ENCODE measurements around the gene HIVEP3. TPM values are rescaled to one million over a fixed set of nuclear protein-coding genes. Genes with fewer than 3 reads are reported as not detected.

Gene HIVEP3
- total RNA-seq, 1 experiment from 2014 or later: 0.55 TPM

DNA sequence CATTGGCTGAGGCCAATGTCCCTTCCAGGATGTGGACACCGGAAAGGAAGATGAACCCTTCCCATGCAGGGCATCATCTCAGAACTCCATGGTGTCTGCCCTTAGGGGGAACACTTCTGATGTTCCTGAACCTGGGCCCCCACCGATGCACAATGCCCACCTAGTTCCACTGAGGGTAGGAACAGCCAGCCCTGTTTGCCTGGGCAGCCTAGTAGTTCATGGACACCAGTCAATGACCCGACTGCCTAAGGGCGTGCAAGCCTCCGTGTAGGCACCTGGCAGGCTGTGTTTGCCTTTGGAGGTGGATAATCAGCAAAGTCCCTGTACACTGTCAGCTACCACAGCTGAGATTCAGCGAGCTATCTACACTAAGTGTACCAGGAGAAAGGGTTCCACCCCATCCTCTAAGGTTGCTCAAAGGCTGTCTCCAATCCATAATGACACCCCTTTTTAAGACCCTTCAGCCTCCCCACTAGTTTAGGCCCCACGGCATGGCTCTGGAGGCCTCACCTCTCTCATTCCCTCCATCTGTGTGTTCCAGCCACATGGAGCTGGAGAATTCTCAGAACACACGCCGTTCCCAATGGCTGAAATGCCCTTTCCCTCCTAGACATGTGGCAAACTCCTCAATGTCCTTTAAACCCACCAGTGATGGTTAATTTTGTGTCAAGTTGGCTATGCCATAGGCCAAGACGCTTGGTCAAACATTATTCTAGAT lies 309.4 kb downstream of the HIVEP3 start:
- POLR2A ChIA-PET: no interaction called here
- CTCF ChIA-PET: no interaction called here
- TF ChIP-seq NFATC4 (CRISPR knock-in tag; IDR thresholded peaks at IDR 0.05) (no peak), FOXK1 (CRISPR knock-in tag; IDR thresholded peaks at IDR 0.05) (no peak), SMAD4 (CRISPR knock-in tag; IDR thresholded peaks at IDR 0.05) (no peak), ATF1 (CRISPR knock-in tag; IDR thresholded peaks at IDR 0.05) (no peak), NR2C2 (CRISPR knock-in tag; IDR thresholded peaks at IDR 0.05) (no peak), RELA (CRISPR knock-in tag; IDR thresholded peaks at IDR 0.05; ENCODE audit: borderline replicate concordance) (no peak), NR3C1 (CRISPR knock-in tag; conservative IDR thresholded peaks at IDR 0.05; ENCODE audit: low read depth) (no peak), HMGA2 (CRISPR knock-in tag; IDR thresholded peaks at IDR 0.05) (no peak), JAZF1 (CRISPR knock-in tag; IDR thresholded peaks at IDR 0.05) (no peak), CREM (CRISPR knock-in tag; IDR thresholded peaks at IDR 0.05) (no peak)
- TF ChIP-seq, protein P1, sequence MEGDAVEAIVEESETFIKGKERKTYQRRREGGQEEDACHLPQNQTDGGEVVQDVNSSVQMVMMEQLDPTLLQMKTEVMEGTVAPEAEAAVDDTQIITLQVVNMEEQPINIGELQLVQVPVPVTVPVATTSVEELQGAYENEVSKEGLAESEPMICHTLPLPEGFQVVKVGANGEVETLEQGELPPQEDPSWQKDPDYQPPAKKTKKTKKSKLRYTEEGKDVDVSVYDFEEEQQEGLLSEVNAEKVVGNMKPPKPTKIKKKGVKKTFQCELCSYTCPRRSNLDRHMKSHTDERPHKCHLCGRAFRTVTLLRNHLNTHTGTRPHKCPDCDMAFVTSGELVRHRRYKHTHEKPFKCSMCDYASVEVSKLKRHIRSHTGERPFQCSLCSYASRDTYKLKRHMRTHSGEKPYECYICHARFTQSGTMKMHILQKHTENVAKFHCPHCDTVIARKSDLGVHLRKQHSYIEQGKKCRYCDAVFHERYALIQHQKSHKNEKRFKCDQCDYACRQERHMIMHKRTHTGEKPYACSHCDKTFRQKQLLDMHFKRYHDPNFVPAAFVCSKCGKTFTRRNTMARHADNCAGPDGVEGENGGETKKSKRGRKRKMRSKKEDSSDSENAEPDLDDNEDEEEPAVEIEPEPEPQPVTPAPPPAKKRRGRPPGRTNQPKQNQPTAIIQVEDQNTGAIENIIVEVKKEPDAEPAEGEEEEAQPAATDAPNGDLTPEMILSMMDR (IDR thresholded peaks at IDR 0.05): no peak
- TF ChIP-seq, protein P2, sequence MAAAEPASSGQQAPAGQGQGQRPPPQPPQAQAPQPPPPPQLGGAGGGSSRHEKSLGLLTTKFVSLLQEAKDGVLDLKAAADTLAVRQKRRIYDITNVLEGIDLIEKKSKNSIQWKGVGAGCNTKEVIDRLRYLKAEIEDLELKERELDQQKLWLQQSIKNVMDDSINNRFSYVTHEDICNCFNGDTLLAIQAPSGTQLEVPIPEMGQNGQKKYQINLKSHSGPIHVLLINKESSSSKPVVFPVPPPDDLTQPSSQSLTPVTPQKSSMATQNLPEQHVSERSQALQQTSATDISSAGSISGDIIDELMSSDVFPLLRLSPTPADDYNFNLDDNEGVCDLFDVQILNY (CRISPR knock-in tag; IDR thresholded peaks at IDR 0.05): no peak
- TF ChIP-seq, protein P3, sequence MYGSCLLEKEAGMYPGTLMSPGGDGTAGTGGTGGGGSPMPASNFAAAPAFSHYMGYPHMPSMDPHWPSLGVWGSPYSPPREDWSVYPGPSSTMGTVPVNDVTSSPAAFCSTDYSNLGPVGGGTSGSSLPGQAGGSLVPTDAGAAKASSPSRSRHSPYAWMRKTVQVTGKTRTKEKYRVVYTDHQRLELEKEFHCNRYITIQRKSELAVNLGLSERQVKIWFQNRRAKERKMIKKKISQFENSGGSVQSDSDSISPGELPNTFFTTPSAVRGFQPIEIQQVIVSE (CRISPR knock-in tag; IDR thresholded peaks at IDR 0.05; ENCODE audit: borderline replicate concordance): no peak
- TF ChIP-seq, protein P4, sequence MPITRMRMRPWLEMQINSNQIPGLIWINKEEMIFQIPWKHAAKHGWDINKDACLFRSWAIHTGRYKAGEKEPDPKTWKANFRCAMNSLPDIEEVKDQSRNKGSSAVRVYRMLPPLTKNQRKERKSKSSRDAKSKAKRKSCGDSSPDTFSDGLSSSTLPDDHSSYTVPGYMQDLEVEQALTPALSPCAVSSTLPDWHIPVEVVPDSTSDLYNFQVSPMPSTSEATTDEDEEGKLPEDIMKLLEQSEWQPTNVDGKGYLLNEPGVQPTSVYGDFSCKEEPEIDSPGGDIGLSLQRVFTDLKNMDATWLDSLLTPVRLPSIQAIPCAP (CRISPR knock-in tag; IDR thresholded peaks at IDR 0.05): no peak
- TF ChIP-seq, protein P5, sequence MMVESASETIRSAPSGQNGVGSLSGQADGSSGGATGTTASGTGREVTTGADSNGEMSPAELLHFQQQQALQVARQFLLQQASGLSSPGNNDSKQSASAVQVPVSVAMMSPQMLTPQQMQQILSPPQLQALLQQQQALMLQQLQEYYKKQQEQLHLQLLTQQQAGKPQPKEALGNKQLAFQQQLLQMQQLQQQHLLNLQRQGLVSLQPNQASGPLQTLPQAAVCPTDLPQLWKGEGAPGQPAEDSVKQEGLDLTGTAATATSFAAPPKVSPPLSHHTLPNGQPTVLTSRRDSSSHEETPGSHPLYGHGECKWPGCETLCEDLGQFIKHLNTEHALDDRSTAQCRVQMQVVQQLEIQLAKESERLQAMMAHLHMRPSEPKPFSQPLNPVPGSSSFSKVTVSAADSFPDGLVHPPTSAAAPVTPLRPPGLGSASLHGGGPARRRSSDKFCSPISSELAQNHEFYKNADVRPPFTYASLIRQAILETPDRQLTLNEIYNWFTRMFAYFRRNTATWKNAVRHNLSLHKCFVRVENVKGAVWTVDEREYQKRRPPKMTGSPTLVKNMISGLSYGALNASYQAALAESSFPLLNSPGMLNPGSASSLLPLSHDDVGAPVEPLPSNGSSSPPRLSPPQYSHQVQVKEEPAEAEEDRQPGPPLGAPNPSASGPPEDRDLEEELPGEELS (CRISPR knock-in tag; IDR thresholded peaks at IDR 0.05): no peak
- TF ChIP-seq, protein P6, sequence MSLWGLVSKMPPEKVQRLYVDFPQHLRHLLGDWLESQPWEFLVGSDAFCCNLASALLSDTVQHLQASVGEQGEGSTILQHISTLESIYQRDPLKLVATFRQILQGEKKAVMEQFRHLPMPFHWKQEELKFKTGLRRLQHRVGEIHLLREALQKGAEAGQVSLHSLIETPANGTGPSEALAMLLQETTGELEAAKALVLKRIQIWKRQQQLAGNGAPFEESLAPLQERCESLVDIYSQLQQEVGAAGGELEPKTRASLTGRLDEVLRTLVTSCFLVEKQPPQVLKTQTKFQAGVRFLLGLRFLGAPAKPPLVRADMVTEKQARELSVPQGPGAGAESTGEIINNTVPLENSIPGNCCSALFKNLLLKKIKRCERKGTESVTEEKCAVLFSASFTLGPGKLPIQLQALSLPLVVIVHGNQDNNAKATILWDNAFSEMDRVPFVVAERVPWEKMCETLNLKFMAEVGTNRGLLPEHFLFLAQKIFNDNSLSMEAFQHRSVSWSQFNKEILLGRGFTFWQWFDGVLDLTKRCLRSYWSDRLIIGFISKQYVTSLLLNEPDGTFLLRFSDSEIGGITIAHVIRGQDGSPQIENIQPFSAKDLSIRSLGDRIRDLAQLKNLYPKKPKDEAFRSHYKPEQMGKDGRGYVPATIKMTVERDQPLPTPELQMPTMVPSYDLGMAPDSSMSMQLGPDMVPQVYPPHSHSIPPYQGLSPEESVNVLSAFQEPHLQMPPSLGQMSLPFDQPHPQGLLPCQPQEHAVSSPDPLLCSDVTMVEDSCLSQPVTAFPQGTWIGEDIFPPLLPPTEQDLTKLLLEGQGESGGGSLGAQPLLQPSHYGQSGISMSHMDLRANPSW (CRISPR knock-in tag; conservative IDR thresholded peaks at IDR 0.05; ENCODE audit: low read depth): no peak
- Mint-ChIP-seq H3K27me3 (ENCODE audit: low read depth) (no peaks in the 10 kb centered on the region; the same call in 1 of the 2 replicates), H3K4me3 (no peak overlapping the region), H3K9me3 (peaks cover 4% of the 10 kb centered on the region), H3K36me3 (no peaks in the 10 kb centered on the region), H3K4me1 (no peaks in the 10 kb centered on the region), H3K27ac (no peak overlapping the region)
- DNase-seq (ENCODE audit: low spot score): no peak
- ATAC-seq: no peak

DNA sequence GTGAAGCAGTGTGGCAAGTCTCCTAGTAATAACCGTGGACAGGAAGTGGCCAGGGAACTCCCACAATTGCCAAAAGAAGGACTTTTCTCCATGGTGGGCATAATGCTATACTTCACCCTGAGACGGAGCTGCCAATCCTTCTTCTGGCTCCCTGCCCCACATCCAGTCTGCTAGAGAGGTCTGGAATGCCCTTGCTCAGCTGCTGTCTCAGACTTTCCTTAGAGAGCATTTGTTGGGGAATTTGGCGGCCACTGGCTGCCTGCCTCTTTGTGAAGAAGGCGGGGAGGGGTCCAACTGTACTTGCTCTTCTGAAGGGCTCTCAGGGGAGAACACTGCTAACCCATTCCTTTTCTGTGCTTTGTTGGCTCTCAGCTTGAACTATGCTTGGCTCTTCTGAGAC lies 310.5 kb downstream of the HIVEP3 start:
- ChIA-PET POLR2A (no interaction called here), CTCF (no interaction called here)
- no peak for DNase-seq (ENCODE audit: low spot score)
- H3K9me3 Mint-ChIP-seq: peaks cover 4% of the 10 kb centered on the region
- H3K36me3 Mint-ChIP-seq: no peaks in the 10 kb centered on the region
- no peak for ATAC-seq
- no peaks in the 10 kb centered on the region for H3K4me1 Mint-ChIP-seq
- H3K4me3 Mint-ChIP-seq: no peak overlapping the region
- no peak overlapping the region for H3K27ac Mint-ChIP-seq
- H3K27me3 Mint-ChIP-seq (ENCODE audit: low read depth): no peaks in the 10 kb centered on the region; the same call in 1 of the 2 replicates
- TF ChIP-seq ATF1 (CRISPR knock-in tag; IDR thresholded peaks at IDR 0.05): no peak
- TF ChIP-seq, protein P7, sequence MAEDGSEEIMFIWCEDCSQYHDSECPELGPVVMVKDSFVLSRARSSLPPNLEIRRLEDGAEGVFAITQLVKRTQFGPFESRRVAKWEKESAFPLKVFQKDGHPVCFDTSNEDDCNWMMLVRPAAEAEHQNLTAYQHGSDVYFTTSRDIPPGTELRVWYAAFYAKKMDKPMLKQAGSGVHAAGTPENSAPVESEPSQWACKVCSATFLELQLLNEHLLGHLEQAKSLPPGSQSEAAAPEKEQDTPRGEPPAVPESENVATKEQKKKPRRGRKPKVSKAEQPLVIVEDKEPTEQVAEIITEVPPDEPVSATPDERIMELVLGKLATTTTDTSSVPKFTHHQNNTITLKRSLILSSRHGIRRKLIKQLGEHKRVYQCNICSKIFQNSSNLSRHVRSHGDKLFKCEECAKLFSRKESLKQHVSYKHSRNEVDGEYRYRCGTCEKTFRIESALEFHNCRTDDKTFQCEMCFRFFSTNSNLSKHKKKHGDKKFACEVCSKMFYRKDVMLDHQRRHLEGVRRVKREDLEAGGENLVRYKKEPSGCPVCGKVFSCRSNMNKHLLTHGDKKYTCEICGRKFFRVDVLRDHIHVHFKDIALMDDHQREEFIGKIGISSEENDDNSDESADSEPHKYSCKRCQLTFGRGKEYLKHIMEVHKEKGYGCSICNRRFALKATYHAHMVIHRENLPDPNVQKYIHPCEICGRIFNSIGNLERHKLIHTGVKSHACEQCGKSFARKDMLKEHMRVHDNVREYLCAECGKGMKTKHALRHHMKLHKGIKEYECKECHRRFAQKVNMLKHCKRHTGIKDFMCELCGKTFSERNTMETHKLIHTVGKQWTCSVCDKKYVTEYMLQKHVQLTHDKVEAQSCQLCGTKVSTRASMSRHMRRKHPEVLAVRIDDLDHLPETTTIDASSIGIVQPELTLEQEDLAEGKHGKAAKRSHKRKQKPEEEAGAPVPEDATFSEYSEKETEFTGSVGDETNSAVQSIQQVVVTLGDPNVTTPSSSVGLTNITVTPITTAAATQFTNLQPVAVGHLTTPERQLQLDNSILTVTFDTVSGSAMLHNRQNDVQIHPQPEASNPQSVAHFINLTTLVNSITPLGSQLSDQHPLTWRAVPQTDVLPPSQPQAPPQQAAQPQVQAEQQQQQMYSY (CRISPR knock-in tag; IDR thresholded peaks at IDR 0.05): no peak
- TF ChIP-seq, protein P1 (IDR thresholded peaks at IDR 0.05): no peak
- TF ChIP-seq RORB (CRISPR knock-in tag; IDR thresholded peaks at IDR 0.05): no peak
- no peak for TF ChIP-seq NFYB (CRISPR knock-in tag; conservative IDR thresholded peaks at IDR 0.05; ENCODE audit: low read depth)
- TF ChIP-seq GTF2I (CRISPR knock-in tag; conservative IDR thresholded peaks at IDR 0.05): no peak

All from WTC11 (cell line).